Trophoblast cell (in vitro differentiated cells and primary cell): ENCODE results near the gene PGAM2.
A peak's percentile ranks its signal among the peaks of the same experiment; 100 is the strongest.

ENCODE experiments used
- DNase-seq, 2 donors: peaks; one replicate each; pipeline ENCODE4 v3.0.0-alpha.2; 2016
- H2AFZ ChIP-seq: 2 replicates; pipeline ENCODE4 v1.6.1; 2013; ENCODE audit warnings: low read length, moderate library complexity, mild to moderate bottlenecking; ENCODE audit not compliant: insufficient read depth, poor library complexity
- H2AK5ac ChIP-seq: 2 replicates; pipeline ENCODE4 v1.6.1; 2013; ENCODE audit warnings: mild to moderate bottlenecking, low read length
- H2BK120ac ChIP-seq: 2 replicates; pipeline ENCODE4 v1.6.1; 2013; ENCODE audit warnings: low read length, mild to moderate bottlenecking, moderate library complexity; ENCODE audit not compliant: insufficient read depth, poor library complexity
- H2BK12ac ChIP-seq: 2 replicates; pipeline ENCODE4 v1.6.1; 2013; ENCODE audit warnings: mild to moderate bottlenecking, low read length, moderate library complexity
- H2BK5ac ChIP-seq: 2 replicates; pipeline ENCODE4 v1.6.1; 2013; ENCODE audit warnings: low read length, low read depth, moderate library complexity, mild to moderate bottlenecking; ENCODE audit not compliant: poor library complexity
- H3K14ac ChIP-seq: 2 replicates; pipeline ENCODE4 v1.6.1; 2013; ENCODE audit warnings: mild to moderate bottlenecking, low read length
- H3K18ac ChIP-seq: 2 replicates; pipeline ENCODE4 v1.6.1; 2013; ENCODE audit warnings: mild to moderate bottlenecking, low read length
- H3K23ac ChIP-seq: 2 replicates; pipeline ENCODE4 v1.6.1; 2013; ENCODE audit warnings: low read length
- H3K27ac ChIP-seq: 2 replicates; pipeline ENCODE4 v1.5.1; 2013; ENCODE audit warnings: low read depth, mild to moderate bottlenecking, inconsistent platforms, low read length, moderate library complexity
- H3K27me3 ChIP-seq: 2 replicates; pipeline ENCODE4 v1.6.1; 2013; ENCODE audit warnings: inconsistent platforms, mild to moderate bottlenecking, low read length, moderate library complexity; ENCODE audit not compliant: insufficient read depth
- H3K36me3 ChIP-seq, 2 experiments: 1 replicate in 1 of 2; 2 replicates in 1 of 2; pipeline ENCODE4 v1.6.1; 2013; ENCODE audit warnings: low read length in 2 of 2, mild to moderate bottlenecking in 2 of 2, moderate library complexity in 1 of 2; ENCODE audit not compliant: insufficient read depth in 2 of 2, control insufficient read depth in 1 of 2
- H3K4ac ChIP-seq: 2 replicates; pipeline ENCODE4 v1.6.1; 2013; ENCODE audit warnings: low read depth, mild to moderate bottlenecking, low read length, moderate library complexity
- H3K4me1 ChIP-seq, 2 experiments: 1 replicate in 1 of 2; 2 replicates in 1 of 2; pipeline ENCODE4 v1.6.1; 2013; ENCODE audit warnings: low read length in 2 of 2, mild to moderate bottlenecking in 2 of 2, moderate library complexity in 1 of 2; ENCODE audit not compliant: insufficient read depth in 2 of 2, control insufficient read depth in 1 of 2
- H3K4me2 ChIP-seq: 2 replicates; pipeline ENCODE4 v1.6.1; 2013; ENCODE audit warnings: inconsistent platforms, mild to moderate bottlenecking, low read length, moderate library complexity
- H3K4me3 ChIP-seq: 2 replicates; pipeline ENCODE4 v1.5.1; 2013; ENCODE audit warnings: mild to moderate bottlenecking, low read depth, low read length, inconsistent platforms
- H3K79me1 ChIP-seq: one replicate; pipeline ENCODE4 v1.6.1; 2013; ENCODE audit warnings: low read length
- H3K79me2 ChIP-seq: 2 replicates; pipeline ENCODE4 v1.6.1; 2013; ENCODE audit warnings: low read length, mild to moderate bottlenecking; ENCODE audit not compliant: control insufficient read depth, insufficient read depth, poor library complexity
- H3K9ac ChIP-seq: 2 replicates; pipeline ENCODE4 v1.6.1; 2013; ENCODE audit warnings: mild to moderate bottlenecking, low read length
- H3K9me3 ChIP-seq: 2 replicates; pipeline ENCODE4 v1.6.1; 2013; ENCODE audit warnings: low read depth, mild to moderate bottlenecking, control low read depth, inconsistent platforms, low read length; ENCODE audit not compliant: insufficient read depth
- H4K12ac ChIP-seq: 2 replicates; pipeline ENCODE4 v1.6.1; 2013; ENCODE audit warnings: low read depth, mild to moderate bottlenecking, low read length, moderate library complexity
- H4K8ac ChIP-seq: 2 replicates; pipeline ENCODE4 v1.6.1; 2013; ENCODE audit warnings: low read depth, mild to moderate bottlenecking, low read length, moderate library complexity
- H4K91ac ChIP-seq: one replicate; pipeline ENCODE4 v1.6.1; 2013; ENCODE audit warnings: low read depth, mild to moderate bottlenecking, low read length, moderate library complexity
- WGBS: extraction: QIAGEN DNeasy Blood & Tissue Kit; methylation state at CpG from one replicate; pipeline ENCODE4 v1.1.7; 2013; ENCODE audit warnings: missing lambda C conversion rate; ENCODE audit not compliant: insufficient read length, insufficient coverage; ENCODE audit errors: extremely low coverage; 5-methylcytosine and 5-hydroxymethylcytosine counted together

Gene PGAM2

GRCh38 chr7:44064791-44065430 lies 456 bp downstream of the PGAM2 start:
- Histone ChIP-seq H3K4ac (no peak overlapping the region), H3K18ac (no peak overlapping the region), H4K91ac (no peak overlapping the region), H3K9me3 (no peaks in the 10 kb centered on the region), H3K4me2 (no peak overlapping the region), H3K27me3 (no peaks in the 10 kb centered on the region), H2AFZ (no peak overlapping the region), H2BK12ac (no peak overlapping the region), H3K4me3 (no peak overlapping the region), H3K79me2 (no peaks in the 10 kb centered on the region), H3K23ac (no peak overlapping the region), H2BK120ac (no peak overlapping the region), H3K4me1 (peaks cover 0 to 8% of the 10 kb centered on the region in 2 experiments), H4K12ac (no peak overlapping the region), H3K27ac (no peak overlapping the region), H3K14ac (no peak overlapping the region), H3K9ac (no peak overlapping the region), H2AK5ac (no peak overlapping the region), H2BK5ac (no peak overlapping the region), H3K36me3 (peaks cover 25 to 28% of the 10 kb centered on the region in 2 experiments), H4K8ac (no peak overlapping the region), H3K79me1 (no peaks in the 10 kb centered on the region)
- no peak for DNase-seq
- WGBS, result no CpG with 5 or more reads among the region's 33 CpGs

GRCh38 chr7:44063894-44064651 lies 1.3 kb downstream of the PGAM2 start:
- H3K23ac ChIP-seq, result no peak overlapping the region
- no peak overlapping the region for H3K4ac ChIP-seq
- DNase-seq, result no peak
- no peak overlapping the region for H4K12ac ChIP-seq
- no peaks in the 10 kb centered on the region for H3K79me1 ChIP-seq
- no peak overlapping the region for H3K18ac ChIP-seq
- H2AFZ ChIP-seq, result no peak overlapping the region
- peaks cover 33 to 37% of the 10 kb centered on the region in 2 experiments for H3K36me3 ChIP-seq
- no peak overlapping the region for H2BK5ac ChIP-seq
- H3K9me3 ChIP-seq, result no peaks in the 10 kb centered on the region
- no peak overlapping the region for H4K91ac ChIP-seq
- no peak overlapping the region for H3K27ac ChIP-seq
- peak overlapping the region; percentile 30 for H3K9ac ChIP-seq
- no CpG with 5 or more reads among the region's 16 CpGs for WGBS
- H4K8ac ChIP-seq, result no peak overlapping the region
- no peak overlapping the region for H3K4me2 ChIP-seq
- no peak overlapping the region for H2BK120ac ChIP-seq
- H3K4me1 ChIP-seq, result peaks cover 0 to 8% of the 10 kb centered on the region in 2 experiments
- no peaks in the 10 kb centered on the region for H3K79me2 ChIP-seq
- no peak overlapping the region for H2BK12ac ChIP-seq
- no peak overlapping the region for H3K14ac ChIP-seq
- H3K27me3 ChIP-seq, result no peaks in the 10 kb centered on the region
- no peak overlapping the region for H3K4me3 ChIP-seq
- H2AK5ac ChIP-seq, result no peak overlapping the region

GRCh38 chr7:44063547-44063893 lies 1.8 kb downstream of the PGAM2 start:
- Histone ChIP-seq H3K36me3 (peaks cover 39 to 42% of the 10 kb centered on the region in 2 experiments), H3K9me3 (no peaks in the 10 kb centered on the region), H2AFZ (no peak overlapping the region), H3K14ac (no peak overlapping the region), H2BK120ac (no peak overlapping the region), H3K79me1 (no peaks in the 10 kb centered on the region), H3K23ac (no peak overlapping the region), H3K4me2 (no peak overlapping the region), H3K9ac (no peak overlapping the region), H4K91ac (no peak overlapping the region), H2BK5ac (no peak overlapping the region), H3K79me2 (no peaks in the 10 kb centered on the region), H3K4me1 (peaks cover 0 to 8% of the 10 kb centered on the region in 2 experiments), H3K27me3 (no peaks in the 10 kb centered on the region), H3K4me3 (no peak overlapping the region), H3K4ac (no peak overlapping the region), H3K27ac (no peak overlapping the region), H3K18ac (no peak overlapping the region), H4K12ac (no peak overlapping the region), H2BK12ac (no peak overlapping the region), H2AK5ac (no peak overlapping the region), H4K8ac (no peak overlapping the region)
- no peak for DNase-seq
- no CpG with 5 or more reads among the region's 10 CpGs for WGBS

DNA sequence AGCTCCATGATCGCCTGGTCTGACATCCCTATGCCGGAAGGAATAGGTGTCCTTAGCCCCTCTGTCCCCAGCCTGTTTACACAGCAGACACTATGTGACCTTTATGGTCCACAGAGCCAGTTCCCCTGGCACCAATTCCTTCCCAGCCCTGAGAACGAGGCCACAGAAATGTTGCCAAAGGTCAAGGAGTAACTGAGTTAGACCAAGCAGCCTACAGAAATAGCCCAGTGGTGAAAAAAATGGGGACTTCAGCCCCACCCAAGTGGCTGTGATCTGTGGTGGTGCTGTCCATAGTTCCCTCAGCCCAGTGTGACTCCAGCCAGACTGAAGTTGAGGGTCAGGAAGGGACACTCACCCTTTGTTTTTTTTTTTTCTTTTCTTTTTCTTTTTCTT lies 2.5 kb downstream of the PGAM2 start:
- Histone ChIP-seq H3K4me2 (no peak overlapping the region), H3K27me3 (no peaks in the 10 kb centered on the region), H3K14ac (no peak overlapping the region), H3K23ac (no peak overlapping the region), H4K91ac (no peak overlapping the region), H3K79me2 (no peaks in the 10 kb centered on the region), H3K9ac (no peak overlapping the region), H2BK120ac (no peak overlapping the region), H2BK12ac (no peak overlapping the region), H2AFZ (no peak overlapping the region), H3K18ac (no peak overlapping the region), H3K79me1 (no peaks in the 10 kb centered on the region), H3K4me3 (no peak overlapping the region), H2BK5ac (no peak overlapping the region), H4K8ac (no peak overlapping the region), H3K36me3 (peaks cover 45 to 49% of the 10 kb centered on the region in 2 experiments), H3K27ac (no peak overlapping the region), H3K4ac (no peak overlapping the region), H4K12ac (no peak overlapping the region), H3K4me1 (peaks cover 0 to 8% of the 10 kb centered on the region in 2 experiments), H3K9me3 (no peaks in the 10 kb centered on the region), H2AK5ac (no peak overlapping the region)
- DNase-seq, result no peak
- no CpG with 5 or more reads among the region's 3 CpGs for WGBS
